Measurements from ENCODE around the gene MAGEB3.
"Not testable (repeated sequence)": the region's sequence is repeated elsewhere in the genome, so short reads cannot be mapped to it uniquely, and the experiment has no call there.

The MAGEB3 gene, protein sequence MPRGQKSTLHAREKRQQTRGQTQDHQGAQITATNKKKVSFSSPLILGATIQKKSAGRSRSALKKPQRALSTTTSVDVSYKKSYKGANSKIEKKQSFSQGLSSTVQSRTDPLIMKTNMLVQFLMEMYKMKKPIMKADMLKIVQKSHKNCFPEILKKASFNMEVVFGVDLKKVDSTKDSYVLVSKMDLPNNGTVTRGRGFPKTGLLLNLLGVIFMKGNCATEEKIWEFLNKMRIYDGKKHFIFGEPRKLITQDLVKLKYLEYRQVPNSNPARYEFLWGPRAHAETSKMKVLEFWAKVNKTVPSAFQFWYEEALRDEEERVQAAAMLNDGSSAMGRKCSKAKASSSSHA

DNA sequence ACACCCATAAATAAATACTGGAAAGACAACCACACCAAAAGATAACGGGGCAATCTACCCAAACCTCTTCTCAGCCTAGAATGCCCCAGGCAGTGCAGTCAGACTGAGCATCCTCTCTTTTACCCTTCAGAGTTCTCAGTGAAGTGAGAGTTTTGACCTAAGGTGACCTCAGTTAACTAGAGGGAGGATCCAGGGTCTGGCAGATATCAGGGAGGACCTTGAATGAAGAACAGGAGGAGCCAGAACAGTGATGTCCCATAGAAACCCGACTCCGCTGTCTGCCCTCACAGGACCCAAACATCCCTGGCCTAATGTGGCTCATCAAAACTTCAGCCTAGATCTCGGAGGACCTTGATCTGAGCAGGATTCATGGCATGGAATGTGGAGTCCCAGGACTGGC is at the start of gene MAGEB3:
TSS of gene MAGEB3 (plus strand) at position 263 of the 400 bp plus-strand sequence. CDS start 5,268 bp downstream, outside the sequence.
- DNase-seq (ENCODE audit: low read depth in 2 of 3, low spot score in 1 of 3) = no peak

DNA sequence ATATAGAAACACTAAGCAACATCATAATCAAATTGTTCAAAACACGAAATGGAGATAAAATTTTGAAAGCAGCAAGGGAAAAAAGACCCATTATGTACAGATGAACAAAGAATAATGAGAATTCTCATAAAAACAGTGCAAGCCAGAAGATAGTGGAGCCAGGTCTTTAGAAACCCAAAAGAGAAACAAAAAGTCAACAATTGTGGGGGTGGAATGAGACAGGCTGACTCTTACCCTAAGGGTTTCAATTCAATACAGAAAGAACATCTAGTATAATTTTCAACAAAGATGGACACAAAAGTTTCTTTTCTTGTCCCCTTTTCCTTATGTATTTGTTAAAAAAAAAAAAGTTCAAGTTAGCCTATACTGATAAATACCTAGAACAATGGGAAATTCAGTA is 49.1 kb upstream of the MAGEB3 start:
- no peak for DNase-seq (ENCODE audit: low read depth in 2 of 3, low spot score in 1 of 3)

DNA sequence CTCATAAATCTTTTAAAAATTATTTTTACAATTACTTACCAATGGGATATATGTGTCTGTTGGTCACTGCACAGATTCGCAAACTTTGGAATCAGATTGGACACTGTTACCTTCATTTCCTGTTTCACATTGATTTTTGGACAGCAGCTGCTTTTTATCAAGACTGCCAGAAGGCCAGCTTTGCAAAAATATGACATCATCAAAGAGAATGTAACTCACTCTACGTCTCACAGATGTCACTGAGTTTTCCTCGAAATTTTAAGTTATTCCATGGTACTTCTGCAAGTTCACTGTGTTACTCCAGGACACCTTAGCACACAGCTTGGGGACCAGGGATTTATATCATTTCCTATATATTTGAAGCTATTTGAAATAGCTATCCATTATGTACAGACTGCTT is 46.9 kb upstream of the MAGEB3 start:
- DNase-seq (ENCODE audit: low read depth in 2 of 3, low spot score in 1 of 3) = no peak

DNA sequence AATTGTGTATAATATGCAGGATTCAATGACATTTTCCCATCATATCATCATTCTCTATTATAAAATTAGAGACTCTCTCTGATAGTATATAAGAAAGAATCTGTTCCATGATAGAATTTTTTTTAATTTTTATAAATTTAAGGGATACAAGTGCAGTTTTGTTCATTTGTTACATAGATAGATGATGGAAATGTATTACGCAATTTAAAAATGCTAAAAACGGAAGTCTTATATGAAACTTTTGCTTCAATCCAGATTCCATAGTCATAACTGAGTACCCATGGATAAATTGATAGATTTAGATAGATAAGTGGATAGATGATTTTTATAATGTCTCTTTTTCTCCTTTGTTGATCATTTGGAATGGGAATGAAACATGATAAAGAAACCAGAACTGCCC is 40.0 kb upstream of the MAGEB3 start:
- no peak for DNase-seq (ENCODE audit: low read depth in 2 of 3, low spot score in 1 of 3)

DNA sequence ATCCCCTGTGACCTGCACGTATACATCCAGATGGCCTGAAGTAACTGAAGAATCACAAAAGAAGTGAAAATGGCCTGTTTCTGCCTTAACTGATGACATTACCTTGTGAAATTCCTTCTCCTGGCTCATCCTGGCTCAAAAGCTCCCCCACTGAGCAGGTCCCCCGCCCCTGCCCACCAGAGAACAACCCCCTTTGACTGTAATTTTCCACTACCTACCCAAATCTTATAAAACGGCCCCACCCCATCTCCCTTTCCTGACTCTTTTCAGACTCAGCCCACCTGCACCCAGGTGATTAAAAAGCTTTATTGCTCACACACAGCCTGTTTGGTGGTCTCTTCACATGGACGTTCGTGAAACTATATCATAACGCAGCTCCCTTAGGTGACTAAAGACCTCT is 36.5 kb upstream of the MAGEB3 start:
- DNase-seq (ENCODE audit: low read depth in 2 of 3, low spot score in 1 of 3) = not testable (repeated sequence)

DNA sequence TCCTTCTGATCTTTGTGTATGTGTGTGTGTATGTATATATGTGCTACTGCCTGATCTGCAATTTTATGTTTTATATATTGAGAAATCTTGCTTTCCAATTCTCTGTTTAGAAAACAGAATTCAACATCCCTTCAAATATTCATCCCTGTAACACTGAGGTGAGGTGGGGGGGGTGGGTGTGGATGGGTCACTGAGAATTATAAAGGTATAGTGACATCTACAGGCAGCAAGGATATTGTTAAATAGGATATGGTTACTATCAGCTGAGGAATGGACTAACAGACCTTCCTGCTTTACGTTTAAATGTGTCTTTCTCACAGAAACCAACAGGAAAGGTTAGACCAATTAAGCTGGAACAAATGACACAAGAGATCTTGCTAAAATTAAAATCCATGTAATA is 34.1 kb upstream of the MAGEB3 start:
- no peak for DNase-seq (ENCODE audit: low read depth in 2 of 3, low spot score in 1 of 3)

DNA sequence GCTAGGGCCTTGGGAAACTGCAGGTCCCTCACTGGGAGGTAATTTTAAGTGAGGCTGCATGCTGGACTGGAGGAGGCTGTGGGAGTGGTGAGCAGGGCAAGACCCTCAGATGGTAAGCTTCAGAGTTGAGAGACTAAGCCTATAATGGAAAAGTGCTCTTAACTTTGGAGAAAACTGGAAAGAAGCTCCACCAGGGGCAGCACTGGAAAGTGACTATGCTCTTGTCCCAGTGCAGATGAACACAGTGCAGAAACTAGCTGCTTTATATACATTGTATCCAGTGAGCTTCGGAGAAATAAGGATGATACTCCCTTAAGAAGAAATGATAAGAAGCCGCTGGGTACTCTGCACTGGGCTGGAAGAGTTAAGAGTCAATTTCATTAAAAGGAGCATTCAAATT is 18.3 kb upstream of the MAGEB3 start:
- no peak for DNase-seq (ENCODE audit: low read depth in 2 of 3, low spot score in 1 of 3)

DNA sequence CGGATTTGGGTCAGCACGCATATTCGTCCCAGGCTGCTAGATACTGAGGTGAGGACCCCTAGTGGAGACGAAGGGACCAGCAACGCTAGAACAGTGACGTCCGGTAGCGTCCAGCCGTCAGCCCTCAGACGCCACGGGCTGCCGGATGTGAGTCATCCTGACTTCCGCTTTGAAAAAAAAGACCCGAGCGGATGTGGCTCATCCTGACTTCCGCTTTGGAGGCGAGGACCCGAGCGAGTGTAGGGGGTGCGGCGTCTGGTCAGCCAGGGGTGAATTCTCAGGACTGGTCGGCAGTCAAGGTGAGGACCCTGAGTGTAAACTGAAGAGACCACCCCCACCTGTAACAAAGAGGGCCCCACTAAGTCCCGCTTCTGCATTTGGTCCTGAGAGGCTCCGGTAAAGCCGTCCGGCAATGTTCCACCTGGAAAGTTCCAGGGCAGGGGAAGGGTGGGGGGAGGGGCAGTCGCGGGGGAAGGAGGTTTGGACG is 15.1 kb upstream of the MAGEB3 start, which contains the start of gene MAGEB2:
TSS of gene MAGEB2 (plus strand) at position 207 of the 487 bp plus-strand sequence. CDS start 3,018 bp downstream, outside the sequence.
- DNase-seq (ENCODE audit: low read depth in 2 of 3, low spot score in 1 of 3) = no peak

DNA sequence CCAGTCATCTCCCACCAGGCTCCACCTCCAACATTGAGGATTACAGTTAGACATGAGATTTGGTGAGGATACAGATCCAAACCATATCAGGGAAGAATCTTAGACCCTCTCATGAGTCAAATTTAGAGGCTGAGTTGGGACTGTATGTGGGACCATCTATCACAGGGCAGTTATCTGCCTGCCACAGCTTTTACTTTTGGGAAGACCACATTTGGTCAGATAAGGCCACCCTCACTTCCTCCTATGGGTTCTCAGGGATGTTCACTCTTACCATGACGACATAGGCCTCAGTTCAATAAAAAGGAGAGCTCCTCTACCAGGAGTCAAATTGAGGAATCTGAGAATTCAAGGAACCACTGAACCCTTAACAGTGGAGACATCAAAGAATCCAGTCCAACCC is 13.0 kb upstream of the MAGEB3 start:
- no peak for DNase-seq (ENCODE audit: low read depth in 2 of 3, low spot score in 1 of 3)

DNA sequence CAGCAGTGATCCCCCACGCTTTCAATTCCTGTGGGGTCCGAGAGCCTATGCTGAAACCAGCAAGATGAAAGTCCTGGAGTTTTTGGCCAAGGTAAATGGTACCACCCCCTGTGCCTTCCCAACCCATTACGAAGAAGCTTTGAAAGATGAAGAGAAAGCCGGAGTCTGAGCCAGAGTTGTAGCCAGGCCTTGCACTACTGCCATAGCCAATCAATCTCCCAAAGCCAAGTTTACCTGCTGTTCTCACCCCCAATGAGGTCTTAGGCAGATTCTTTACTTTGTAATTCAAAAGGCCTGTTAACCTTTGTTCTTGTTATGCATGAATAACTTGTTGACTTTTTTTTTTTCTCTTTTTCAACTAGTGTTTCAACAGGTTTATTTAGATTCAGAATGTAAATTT is 11.1 kb upstream of the MAGEB3 start:
- DNase-seq (ENCODE audit: low read depth in 2 of 3, low spot score in 1 of 3) = no peak

DNA sequence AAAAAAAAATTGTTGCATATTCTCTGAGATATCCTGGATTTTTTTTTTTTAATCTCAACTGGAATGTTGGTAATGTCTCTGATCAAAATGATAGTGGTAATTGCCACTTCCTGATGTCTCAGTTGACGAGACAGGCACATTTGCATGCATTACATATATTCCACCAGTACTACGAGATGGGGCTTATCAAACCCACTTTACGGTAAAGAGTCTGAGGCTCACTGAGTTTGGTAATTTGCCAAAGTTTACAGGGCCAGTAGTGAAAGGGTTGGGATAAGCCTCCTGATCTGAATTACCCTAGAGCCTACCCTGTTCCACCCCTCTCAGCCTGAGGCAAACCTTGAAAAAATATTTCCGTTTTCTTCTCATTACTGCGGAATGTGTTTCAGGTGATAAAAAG is 9.8 kb upstream of the MAGEB3 start:
- DNase-seq (ENCODE audit: low read depth in 2 of 3, low spot score in 1 of 3) = no peak

DNA sequence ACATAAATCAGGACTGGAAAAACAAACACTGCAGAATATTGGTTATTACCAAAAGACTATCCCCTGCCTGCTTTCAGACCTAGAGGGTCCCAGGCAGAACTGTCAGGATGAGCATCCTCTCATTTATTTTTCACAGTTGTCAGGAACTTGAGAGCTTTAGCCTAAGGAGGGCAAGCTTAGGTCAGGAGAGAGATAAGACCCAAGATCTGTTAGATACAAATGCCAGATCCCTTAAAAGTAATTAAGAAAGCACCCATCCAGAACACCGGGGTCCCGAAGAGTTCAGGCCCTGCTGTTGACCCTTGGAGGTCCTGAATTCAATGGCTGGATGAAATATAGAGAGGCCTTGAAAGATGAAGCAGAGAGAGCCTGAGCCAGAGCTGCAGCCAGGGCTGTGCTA is 5.9 kb upstream of the MAGEB3 start:
- no peak for DNase-seq (ENCODE audit: low read depth in 2 of 3, low spot score in 1 of 3)

DNA sequence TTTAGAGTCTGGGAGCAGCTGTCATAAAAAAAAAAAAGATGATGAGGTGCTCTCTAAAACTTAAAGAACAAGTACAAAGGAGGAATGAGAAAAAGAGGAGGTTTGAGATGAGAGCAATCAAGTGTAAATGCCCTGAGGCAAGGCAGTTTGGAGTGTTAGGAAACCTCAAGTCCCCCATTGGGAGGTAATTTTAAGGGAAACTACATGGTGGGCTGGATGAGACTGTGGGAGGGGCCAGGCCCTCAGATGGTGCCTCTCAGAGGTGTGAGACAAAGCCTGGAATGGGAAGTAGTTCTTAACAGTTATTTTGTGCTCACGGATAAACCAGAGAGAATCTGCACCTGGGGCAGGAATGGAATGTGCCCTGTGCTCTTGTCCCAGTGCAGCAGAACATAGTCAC is 1.9 kb upstream of the MAGEB3 start:
- no peak for DNase-seq (ENCODE audit: low read depth in 2 of 3, low spot score in 1 of 3)

DNA sequence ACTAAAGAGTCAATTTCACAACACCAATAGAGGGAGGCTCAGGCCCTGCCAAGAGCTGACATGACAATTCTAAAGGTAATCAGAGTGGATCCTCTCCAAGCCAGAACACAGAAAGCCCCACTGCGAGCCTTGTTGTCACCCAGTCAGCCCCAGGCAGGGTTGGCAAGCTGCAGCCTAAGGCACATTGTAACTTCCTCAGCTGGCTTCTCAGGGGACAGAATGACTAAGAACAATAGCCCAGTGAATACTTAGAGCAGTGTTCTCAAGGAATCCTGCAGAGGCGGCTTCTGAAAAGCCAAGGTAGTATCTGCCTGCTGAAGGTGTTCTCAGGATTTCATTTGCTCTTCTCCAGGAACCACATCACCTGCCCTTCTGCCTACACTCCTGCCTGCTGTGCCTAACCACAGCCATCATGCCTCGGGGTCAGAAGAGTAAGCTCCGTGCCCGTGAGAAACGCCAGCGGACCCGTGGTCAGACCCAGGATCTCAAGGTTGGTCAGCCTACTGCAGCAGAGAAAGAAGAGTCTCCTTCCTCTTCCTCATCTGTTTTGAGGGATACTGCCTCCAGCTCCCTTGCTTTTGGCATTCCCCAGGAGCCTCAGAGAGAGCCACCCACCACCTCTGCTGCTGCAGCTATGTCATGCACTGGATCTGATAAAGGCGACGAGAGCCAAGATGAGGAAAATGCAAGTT is 11.4 kb downstream of the MAGEB3 start, which contains the start of gene MAGEB4:
TSS of gene MAGEB4 (plus strand) at position 277 of the 692 bp plus-strand sequence. CDS start at position 413, 136 bp downstream.
- DNase-seq (ENCODE audit: low read depth in 2 of 3, low spot score in 1 of 3) = no peak

DNA sequence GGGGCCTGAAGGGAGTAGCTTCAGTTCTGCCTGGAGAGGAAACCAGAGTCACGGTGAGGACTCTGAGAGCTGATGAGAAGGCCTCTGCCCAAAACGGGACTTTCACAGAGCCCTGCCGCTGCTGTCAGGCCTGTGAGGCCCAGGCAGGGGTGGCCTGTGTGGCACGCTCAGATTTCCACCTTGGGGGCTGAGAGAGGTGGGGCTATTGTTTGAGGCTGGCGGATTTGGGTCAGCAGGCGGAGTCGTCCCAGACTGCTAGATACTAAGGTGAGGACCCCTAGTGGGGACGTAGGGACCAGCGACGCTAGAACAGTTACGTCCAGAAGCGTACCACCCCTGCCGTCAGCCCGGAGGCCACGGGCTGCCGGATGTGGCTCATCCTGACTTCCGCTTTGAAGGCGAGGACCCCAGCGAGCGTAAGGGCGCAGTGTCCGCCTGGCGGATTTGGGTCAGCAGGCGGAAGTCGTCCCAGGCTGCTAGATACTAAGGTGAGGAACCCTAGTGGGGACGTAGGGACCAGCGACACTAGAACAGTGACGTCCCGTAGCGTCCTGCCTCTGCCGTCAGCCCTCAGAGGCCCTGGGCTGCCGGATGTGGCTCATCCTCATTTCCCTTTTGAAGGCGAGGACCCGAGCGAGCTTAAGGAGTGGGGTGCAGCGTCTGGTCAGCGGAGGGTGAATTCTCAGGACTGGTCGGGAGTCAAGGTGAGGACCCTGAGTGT is 16.5 kb downstream of the MAGEB3 start, which contains the start of gene MAGEB1:
TSS of gene MAGEB1 (plus strand) at position 378 of the 721 bp plus-strand sequence. CDS start 3,348 bp downstream, outside the sequence.
- DNase-seq (ENCODE audit: low read depth in 2 of 3, low spot score in 1 of 3) = no peak

DNA sequence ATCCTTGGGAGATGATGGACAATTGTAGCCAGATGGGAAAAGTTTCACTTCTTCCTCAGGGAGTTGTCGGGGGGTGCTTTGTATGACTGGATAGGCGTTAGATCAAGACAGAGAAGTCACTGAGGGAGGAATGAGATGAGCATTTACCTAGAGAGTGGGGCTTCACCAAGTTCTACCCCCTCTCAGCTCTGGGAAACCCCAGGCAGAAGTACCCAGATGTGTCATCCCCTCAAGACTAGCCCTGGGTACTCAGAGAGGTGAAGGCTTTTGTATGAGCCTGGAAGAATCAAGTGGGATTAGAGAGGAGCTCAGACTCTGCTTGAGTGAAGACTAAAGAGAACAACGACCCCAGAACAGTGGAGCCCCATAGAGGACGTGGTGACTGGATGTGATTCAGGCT is 18.4 kb downstream of the MAGEB3 start:
- no peak for DNase-seq (ENCODE audit: low read depth in 2 of 3, low spot score in 1 of 3)

DNA sequence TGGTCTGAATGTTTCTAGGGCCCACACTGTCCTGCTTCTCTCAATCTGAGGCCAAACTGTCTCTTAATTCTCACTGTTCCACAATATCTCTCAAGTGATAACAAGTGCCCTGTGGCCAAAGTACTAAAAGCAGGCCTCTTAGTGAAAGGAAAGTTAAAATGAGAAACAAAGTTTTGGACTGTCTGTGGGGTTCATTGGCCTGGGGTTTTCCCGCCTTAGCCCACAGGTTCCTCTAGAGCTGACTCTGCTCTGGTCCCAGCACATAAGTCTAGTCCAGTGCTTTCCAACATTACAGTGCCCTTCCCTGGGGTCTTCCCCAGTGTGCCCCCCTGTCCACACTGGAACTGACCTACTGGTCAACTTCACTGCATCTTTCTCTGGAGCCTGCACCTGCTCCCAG is 22.8 kb downstream of the MAGEB3 start:
- DNase-seq (ENCODE audit: low read depth in 2 of 3, low spot score in 1 of 3) = no peak

DNA sequence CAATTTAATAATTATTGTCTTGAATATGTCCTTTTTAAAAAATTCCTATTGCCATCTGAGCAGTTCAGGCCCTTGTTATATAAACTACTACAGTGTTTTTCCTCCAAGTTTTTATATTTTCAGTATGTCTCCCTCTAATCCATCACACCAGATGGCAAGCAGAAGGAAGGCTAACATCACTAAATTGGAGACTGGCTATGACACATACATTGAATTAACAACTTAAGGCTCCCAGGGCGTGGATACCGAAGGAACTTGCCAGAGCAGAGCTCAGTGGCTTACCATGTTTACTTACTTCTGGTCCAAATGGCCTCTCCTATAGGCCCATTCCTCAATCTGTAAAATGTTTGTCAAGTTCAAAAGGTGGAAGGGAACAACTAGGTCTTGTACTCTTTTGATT is 29.5 kb downstream of the MAGEB3 start:
- no peak for DNase-seq (ENCODE audit: low read depth in 2 of 3, low spot score in 1 of 3)

DNA sequence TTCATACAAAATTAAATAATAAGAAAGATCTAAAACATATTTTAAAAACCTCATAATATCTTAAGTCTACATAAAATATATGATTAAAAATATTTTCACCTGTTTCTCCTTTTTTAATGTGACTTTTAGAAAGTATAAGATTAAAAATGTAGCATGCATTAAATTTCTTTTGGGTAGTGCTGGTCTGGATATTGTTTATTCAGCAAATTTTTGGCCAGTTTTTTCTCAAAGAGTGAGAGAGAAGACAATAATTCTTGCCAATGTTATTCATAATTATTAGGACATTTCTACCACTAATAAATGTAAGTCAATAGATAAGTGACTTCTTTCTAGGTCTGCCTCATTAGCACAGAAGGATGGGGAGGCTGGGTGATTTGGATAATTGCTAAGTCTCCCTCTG is 30.6 kb downstream of the MAGEB3 start:
- no peak for DNase-seq (ENCODE audit: low read depth in 2 of 3, low spot score in 1 of 3)

DNA sequence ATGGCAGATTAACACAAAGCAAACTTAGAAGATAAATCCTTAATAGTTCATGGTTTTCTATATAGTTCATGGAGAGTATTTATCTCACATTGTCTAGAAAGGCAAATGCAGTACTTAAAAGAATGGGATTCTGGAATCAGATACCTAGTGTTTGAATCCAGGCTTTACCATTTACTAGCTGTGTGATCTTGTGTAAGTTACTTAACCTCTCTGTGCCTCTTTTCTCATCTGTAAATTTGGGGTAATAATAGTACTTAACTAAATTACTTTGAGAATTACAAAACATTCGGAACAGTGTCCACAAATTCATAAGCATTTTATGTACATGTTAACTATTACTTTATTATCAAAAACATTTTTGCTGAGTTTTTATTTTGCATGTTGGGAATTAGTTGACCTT is 32.3 kb downstream of the MAGEB3 start:
- no peak for DNase-seq (ENCODE audit: low read depth in 2 of 3, low spot score in 1 of 3)

DNA sequence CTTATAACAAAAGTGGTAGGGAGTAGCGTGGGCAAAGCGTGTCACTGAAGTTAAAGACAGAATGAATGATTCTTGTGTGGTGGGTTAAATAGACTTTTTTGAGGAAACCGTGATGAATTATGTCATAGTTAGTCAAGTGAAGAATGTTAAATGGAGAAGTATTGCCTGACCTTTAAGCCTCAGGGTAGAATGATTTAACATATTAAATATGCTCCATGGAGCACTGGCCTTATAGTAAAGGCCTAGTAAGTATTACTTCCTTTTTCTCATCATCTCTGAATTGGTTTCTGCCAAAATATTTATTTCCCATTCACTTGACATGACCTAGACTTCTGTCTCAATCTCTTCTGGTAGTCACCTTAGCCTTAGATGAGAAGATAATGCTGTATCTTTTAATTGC is 40.2 kb downstream of the MAGEB3 start:
- DNase-seq (ENCODE audit: low read depth in 2 of 3, low spot score in 1 of 3) = no peak

DNA sequence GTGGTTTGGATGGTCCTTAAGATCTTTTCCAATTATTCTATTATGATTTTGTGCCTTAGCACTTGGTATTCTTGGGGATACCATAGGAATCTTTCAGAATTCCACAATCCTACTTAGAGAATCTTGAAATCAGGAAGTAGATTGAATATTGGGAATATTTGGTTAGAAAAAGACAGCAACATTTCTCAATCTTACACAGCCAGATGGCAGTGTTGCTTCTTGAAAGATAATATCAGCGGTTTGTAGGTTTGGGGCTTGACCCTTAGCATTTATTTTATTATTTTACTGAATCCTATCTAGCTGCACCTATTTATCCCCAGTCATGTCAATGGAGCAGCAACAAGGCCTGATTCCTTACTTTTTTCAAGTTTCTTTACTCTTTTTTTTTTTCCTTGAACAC is 45.0 kb downstream of the MAGEB3 start:
- no peak for DNase-seq (ENCODE audit: low read depth in 2 of 3, low spot score in 1 of 3)
